H9 (cell line): ENCODE data around the gene IDH1. TPM values are rescaled to one million over a fixed set of nuclear protein-coding genes. Genes with fewer than 3 reads are reported as not detected.

Source experiments
- DNase-seq: peaks from one replicate; pipeline ENCODE4 v3.0.0-alpha.2; 2017
- H2AFZ ChIP-seq: one replicate; pipeline ENCODE4 v1.6.1; 2013; ENCODE audit warnings: mild to moderate bottlenecking, low read length, control low read depth, moderate library complexity
- H2AK5ac ChIP-seq: 2 replicates; pipeline ENCODE4 v1.6.1; 2013; ENCODE audit warnings: low read length, control low read depth, mixed read lengths; ENCODE audit not compliant: insufficient read length
- H2BK120ac ChIP-seq: one replicate; pipeline ENCODE4 v1.6.1; 2013; ENCODE audit warnings: low read depth, mild to moderate bottlenecking, low read length, control low read depth, inconsistent platforms; ENCODE audit not compliant: poor library complexity, severe bottlenecking
- H2BK12ac ChIP-seq: 2 replicates; pipeline ENCODE4 v1.6.1; 2013; ENCODE audit warnings: low read length, control low read depth, mixed read lengths, low read depth; ENCODE audit not compliant: insufficient read length
- H2BK15ac ChIP-seq: 2 replicates; pipeline ENCODE4 v1.6.1; 2013; ENCODE audit warnings: low read depth, low read length, control low read depth
- H2BK20ac ChIP-seq: one replicate; pipeline ENCODE4 v1.6.1; 2013; ENCODE audit warnings: low read depth, mild to moderate bottlenecking, low read length, control low read depth, inconsistent platforms; ENCODE audit not compliant: poor library complexity, severe bottlenecking
- H2BK5ac ChIP-seq: 2 replicates; pipeline ENCODE4 v1.6.1; 2013; ENCODE audit warnings: low read length, control low read depth, mixed read lengths; ENCODE audit not compliant: insufficient read length
- H3K14ac ChIP-seq: 2 replicates; pipeline ENCODE4 v1.6.1; 2013; ENCODE audit warnings: low read length, control low read depth; ENCODE audit not compliant: insufficient read depth
- H3K18ac ChIP-seq: 2 replicates; pipeline ENCODE4 v1.6.1; 2013; ENCODE audit warnings: low read depth, mild to moderate bottlenecking, mixed read lengths, low read length, control low read depth; ENCODE audit not compliant: insufficient read length
- H3K23ac ChIP-seq: 2 replicates; pipeline ENCODE4 v1.6.1; 2013; ENCODE audit warnings: low read length, control low read depth, mixed read lengths, low read depth; ENCODE audit not compliant: insufficient read length
- H3K23me2 ChIP-seq: 2 replicates; pipeline ENCODE4 v1.6.1; 2013; ENCODE audit warnings: low read depth, mild to moderate bottlenecking, mixed read lengths, low read length, control low read depth; ENCODE audit not compliant: insufficient read length, poor library complexity, severe bottlenecking
- H3K27ac ChIP-seq: 2 replicates; pipeline ENCODE4 v1.5.1; 2013; ENCODE audit warnings: low read length, control low read depth, mixed read lengths, low read depth; ENCODE audit not compliant: insufficient read length
- H3K27me3 ChIP-seq: 2 replicates; pipeline ENCODE4 v1.6.1; 2013; ENCODE audit warnings: low read length, control low read depth, inconsistent platforms; ENCODE audit not compliant: insufficient read depth
- H3K4ac ChIP-seq: 2 replicates; pipeline ENCODE4 v1.6.1; 2013; ENCODE audit warnings: low read depth, mild to moderate bottlenecking, control low read depth, inconsistent platforms, low read length, moderate library complexity
- H3K4me1 ChIP-seq: 2 replicates; pipeline ENCODE4 v1.6.1; 2013; ENCODE audit warnings: low read length, control low read depth, inconsistent platforms; ENCODE audit not compliant: insufficient read depth
- H3K4me2 ChIP-seq: 2 replicates; pipeline ENCODE4 v1.6.1; 2013; ENCODE audit warnings: low read length, control low read depth, mixed read lengths; ENCODE audit not compliant: insufficient read length, insufficient read depth
- H3K56ac ChIP-seq: 2 replicates; pipeline ENCODE4 v1.6.1; 2013; ENCODE audit warnings: low read depth, mild to moderate bottlenecking, mixed read lengths, low read length, control low read depth; ENCODE audit not compliant: insufficient read length
- H3K79me1 ChIP-seq: 2 replicates; pipeline ENCODE4 v1.6.1; 2013; ENCODE audit warnings: low read depth, mild to moderate bottlenecking, moderate library complexity, low read length, control low read depth, inconsistent platforms; ENCODE audit not compliant: insufficient read depth, poor library complexity, severe bottlenecking
- H3K79me2 ChIP-seq: 2 replicates; pipeline ENCODE4 v1.6.1; 2013; ENCODE audit warnings: low read length, control low read depth, inconsistent platforms; ENCODE audit not compliant: insufficient read depth
- H3K9ac ChIP-seq: 2 replicates; pipeline ENCODE4 v1.6.1; 2013; ENCODE audit warnings: low read length, control low read depth, mixed read lengths; ENCODE audit not compliant: insufficient read length; ENCODE audit errors: extremely low read depth
- H3K9me3 ChIP-seq: one replicate; pipeline ENCODE4 v1.6.1; 2013; ENCODE audit warnings: low read depth, low read length, inconsistent platforms; ENCODE audit not compliant: control insufficient read depth
- H3T11ph ChIP-seq: one replicate; pipeline ENCODE4 v1.6.1; 2013; ENCODE audit warnings: mild to moderate bottlenecking, low read length, control low read depth, inconsistent platforms
- H4K20me1 ChIP-seq: one replicate; pipeline ENCODE4 v1.6.1; 2013; ENCODE audit not compliant: control insufficient read depth, insufficient read length, insufficient read depth
- H4K5ac ChIP-seq: 2 replicates; pipeline ENCODE4 v1.6.1; 2013; ENCODE audit warnings: low read depth, mild to moderate bottlenecking, mixed read lengths, low read length, control low read depth; ENCODE audit not compliant: insufficient read length
- H4K8ac ChIP-seq: replicated peaks from 2 replicates; pipeline ENCODE4 v1.6.1; 2013; ENCODE audit warnings: low read length, control low read depth, mixed read lengths, low read depth; ENCODE audit not compliant: insufficient read length
- H4K91ac ChIP-seq: 2 replicates; pipeline ENCODE4 v1.6.1; 2013; ENCODE audit warnings: low read depth, mild to moderate bottlenecking, moderate library complexity, mixed read lengths, low read length, control low read depth; ENCODE audit not compliant: insufficient read length
- H3K27ac Mint-ChIP-seq, 3 experiments: 2 replicates in 2 of 3; 3 replicates in 1 of 3; pipeline ENCODE4 v1.8.0; 2020 to 2021; ENCODE audit warnings: mixed read lengths in 3 of 3, mild to moderate bottlenecking in 1 of 3, moderate library complexity in 1 of 3
- H3K27me3 Mint-ChIP-seq: 2 replicates; pipeline ENCODE4 v1.8.0; 2021; ENCODE audit warnings: low read depth, mild to moderate bottlenecking, moderate library complexity, mixed read lengths
- H3K36me3 Mint-ChIP-seq, 3 experiments: 2 replicates in 2 of 3; 3 replicates in 1 of 3; pipeline ENCODE4 v1.8.0; 2020 to 2021; ENCODE audit warnings: low read depth in 3 of 3, mixed read lengths in 3 of 3; ENCODE audit not compliant: insufficient read depth in 1 of 3
- H3K4me1 Mint-ChIP-seq, 2 experiments: 2 replicates each; pipeline ENCODE4 v1.8.0; 2020; ENCODE audit warnings: mixed read lengths in 2 of 2
- H3K4me3 Mint-ChIP-seq, 2 experiments: 2 replicates in 1 of 2; 3 replicates in 1 of 2; pipeline ENCODE4 v1.8.0; 2020 to 2021; ENCODE audit warnings: mild to moderate bottlenecking in 2 of 2, mixed read lengths in 2 of 2, moderate library complexity in 1 of 2
- H3K9me3 Mint-ChIP-seq, 2 experiments: 2 replicates in 1 of 2; 3 replicates in 1 of 2; pipeline ENCODE4 v1.8.0; 2020; ENCODE audit warnings: mild to moderate bottlenecking in 2 of 2, mixed read lengths in 2 of 2, moderate library complexity in 1 of 2
- WGBS: extraction: QIAGEN DNeasy Blood & Tissue Kit; methylation state at CpG from one replicate; pipeline ENCODE4 v1.1.7; 2013; ENCODE audit warnings: missing lambda C conversion rate, low lambda C conversion rate, mixed read lengths; ENCODE audit not compliant: insufficient read length; ENCODE audit errors: extremely low coverage; 5-methylcytosine and 5-hydroxymethylcytosine counted together
- total RNA-seq: library from RNA; stranded (reverse); gene quantifications from 2 replicates; pipeline ENCODE4 v1.2.1, GENCODE V29; 2021
- TF ChIP-seq, protein P1 (sequence below): fragments of 200-600 bp; sonication (generic); conservative IDR thresholded peaks from 3 replicates; pipeline ENCODE4 v1.8.0; 2021; ENCODE audit warnings: antibody characterized with exemption, mild to moderate bottlenecking

Gene IDH1
- total RNA-seq, 1 experiment from 2014 or later, result 234 TPM

GRCh38 chr2:208279236-208279635 lies 24.4 kb upstream of the IDH1 start:
- no peak for DNase-seq
- no peak overlapping the region for H2BK20ac ChIP-seq
- H3T11ph ChIP-seq, result no peak overlapping the region
- no peak overlapping the region for H3K27ac Mint-ChIP-seq
- H3K27me3 Mint-ChIP-seq, result no peaks in the 10 kb centered on the region
- H2BK15ac ChIP-seq, result no peak overlapping the region
- no peak overlapping the region for H3K4me2 ChIP-seq
- TF ChIP-seq, protein P1, sequence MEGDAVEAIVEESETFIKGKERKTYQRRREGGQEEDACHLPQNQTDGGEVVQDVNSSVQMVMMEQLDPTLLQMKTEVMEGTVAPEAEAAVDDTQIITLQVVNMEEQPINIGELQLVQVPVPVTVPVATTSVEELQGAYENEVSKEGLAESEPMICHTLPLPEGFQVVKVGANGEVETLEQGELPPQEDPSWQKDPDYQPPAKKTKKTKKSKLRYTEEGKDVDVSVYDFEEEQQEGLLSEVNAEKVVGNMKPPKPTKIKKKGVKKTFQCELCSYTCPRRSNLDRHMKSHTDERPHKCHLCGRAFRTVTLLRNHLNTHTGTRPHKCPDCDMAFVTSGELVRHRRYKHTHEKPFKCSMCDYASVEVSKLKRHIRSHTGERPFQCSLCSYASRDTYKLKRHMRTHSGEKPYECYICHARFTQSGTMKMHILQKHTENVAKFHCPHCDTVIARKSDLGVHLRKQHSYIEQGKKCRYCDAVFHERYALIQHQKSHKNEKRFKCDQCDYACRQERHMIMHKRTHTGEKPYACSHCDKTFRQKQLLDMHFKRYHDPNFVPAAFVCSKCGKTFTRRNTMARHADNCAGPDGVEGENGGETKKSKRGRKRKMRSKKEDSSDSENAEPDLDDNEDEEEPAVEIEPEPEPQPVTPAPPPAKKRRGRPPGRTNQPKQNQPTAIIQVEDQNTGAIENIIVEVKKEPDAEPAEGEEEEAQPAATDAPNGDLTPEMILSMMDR, result no peak
- no peak overlapping the region for H2BK5ac ChIP-seq
- H3K23ac ChIP-seq, result no peak overlapping the region
- H3K14ac ChIP-seq, result no peak overlapping the region
- no peak overlapping the region for H3K27ac ChIP-seq
- no peaks in the 10 kb centered on the region for H3K79me2 ChIP-seq
- no peak overlapping the region for H2BK12ac ChIP-seq
- H2AK5ac ChIP-seq, result no peak overlapping the region
- H3K27me3 ChIP-seq, result no peaks in the 10 kb centered on the region
- H3K18ac ChIP-seq, result no peak overlapping the region
- no peaks in the 10 kb centered on the region for H3K9me3 Mint-ChIP-seq
- no peaks in the 10 kb centered on the region for H4K20me1 ChIP-seq
- H3K4me1 ChIP-seq, result no peaks in the 10 kb centered on the region
- no peaks in the 10 kb centered on the region for H3K4me1 Mint-ChIP-seq
- no peak overlapping the region for H4K8ac ChIP-seq
- no peaks in the 10 kb centered on the region for H3K23me2 ChIP-seq
- H4K5ac ChIP-seq, result no peak overlapping the region
- H3K9ac ChIP-seq, result no peak overlapping the region
- H3K9me3 ChIP-seq, result no peaks in the 10 kb centered on the region
- no peak overlapping the region for H2AFZ ChIP-seq
- no peak overlapping the region for H3K4ac ChIP-seq
- no peak overlapping the region for H3K4me3 Mint-ChIP-seq
- WGBS, result no CpG with 5 or more reads among the region's 2 CpGs
- no peak overlapping the region for H3K56ac ChIP-seq
- peaks cover 40 to 86% (median 81%) of the 10 kb centered on the region in 3 experiments; a peak in 6 of 7 replicates for H3K36me3 Mint-ChIP-seq
- H2BK120ac ChIP-seq, result no peak overlapping the region
- H3K79me1 ChIP-seq, result peaks cover 4% of the 10 kb centered on the region
- H4K91ac ChIP-seq, result no peak overlapping the region
